Measurements from ENCODE around the gene XPO4.
"Not testable (repeated sequence)": the region's sequence is repeated elsewhere in the genome, so short reads cannot be mapped to it uniquely, and the experiment has no call there.

Gene XPO4

GRCh38 chr13:20891034-20891433 is 11.5 kb downstream of the XPO4 start:
- no peak for DNase-seq (ENCODE audit: low read depth)

DNA sequence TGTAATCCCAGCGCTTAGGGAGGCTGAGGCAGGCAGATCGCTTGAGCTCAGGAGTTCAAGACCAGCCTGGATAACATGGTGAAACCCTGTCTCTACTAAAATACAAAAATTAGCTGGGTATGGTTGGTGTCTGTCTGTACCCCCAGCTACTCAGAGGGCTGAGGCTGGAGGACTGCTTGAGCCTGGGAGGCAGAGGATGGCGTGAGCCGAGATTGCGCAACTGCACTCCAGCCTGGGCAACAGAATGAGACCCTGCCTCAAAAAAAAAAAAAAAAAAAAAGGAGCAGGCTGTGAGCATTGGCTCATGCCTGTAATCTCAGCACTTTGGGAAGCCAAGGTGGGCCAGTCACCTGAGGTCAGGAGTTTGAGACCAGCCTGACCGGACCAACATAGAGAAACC is 12.0 kb downstream of the XPO4 start:
- DNase-seq (ENCODE audit: low read depth), result not testable (repeated sequence)

DNA sequence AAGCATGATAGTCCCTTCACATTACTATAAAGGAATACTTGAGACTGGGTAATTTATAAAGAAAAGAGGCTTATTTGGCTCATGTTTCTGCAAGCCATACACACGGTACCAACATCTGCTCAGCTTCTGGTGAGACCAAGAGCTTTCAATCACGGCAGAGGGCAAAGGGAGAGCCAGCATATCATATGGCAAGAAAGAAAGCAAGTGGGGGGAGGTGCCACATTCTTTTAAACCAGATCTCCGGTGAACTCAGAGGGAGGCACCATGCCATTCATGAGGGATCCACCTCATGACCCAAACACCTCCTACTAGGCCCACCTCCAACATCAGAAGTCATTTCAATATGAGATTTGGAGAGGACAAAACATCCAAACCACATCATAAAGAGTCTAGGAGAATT is 20.3 kb downstream of the XPO4 start:
- no peak for DNase-seq (ENCODE audit: low read depth)

DNA sequence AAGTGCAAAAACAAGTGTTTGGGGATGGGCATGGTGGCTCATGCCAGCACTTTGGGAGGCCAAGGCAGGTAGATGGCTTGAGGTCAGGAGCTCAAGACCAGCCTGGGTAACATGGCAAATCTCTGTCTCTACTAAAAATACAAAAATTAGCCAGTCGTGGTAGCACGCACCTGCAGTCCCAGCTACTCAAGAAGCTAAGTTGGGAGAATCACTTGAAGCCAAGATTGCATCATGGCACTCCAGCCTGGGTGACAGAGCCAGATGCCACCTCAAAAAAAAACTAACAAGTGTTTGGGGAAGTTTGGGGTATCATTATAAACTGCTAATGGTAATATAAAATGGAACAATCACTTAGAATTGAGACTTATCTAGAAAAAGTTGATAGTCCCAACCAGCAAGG is 24.6 kb downstream of the XPO4 start:
- no peak for DNase-seq (ENCODE audit: low read depth)

DNA sequence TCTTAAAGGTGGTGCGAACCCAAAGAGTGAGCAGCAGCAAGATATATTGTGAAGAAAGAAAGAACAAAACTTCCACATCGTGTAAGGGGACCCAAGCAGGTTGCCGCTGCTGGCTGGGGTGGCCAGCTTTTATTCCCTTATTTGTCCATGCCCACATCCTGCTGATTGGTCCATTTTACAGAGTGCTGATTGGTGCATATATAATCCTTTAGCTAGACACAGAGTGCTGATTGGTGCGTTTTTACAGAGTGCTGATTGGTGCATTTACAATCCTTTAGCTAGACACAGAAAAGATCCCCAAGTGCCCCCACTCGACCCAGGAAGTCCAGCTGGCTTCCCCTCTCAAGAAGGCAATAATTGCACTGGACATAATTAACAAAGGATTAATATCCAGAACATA is 25.7 kb downstream of the XPO4 start:
- DNase-seq (ENCODE audit: low read depth), result not testable (repeated sequence)

GRCh38 chr13:20874439-20874838 is 28.1 kb downstream of the XPO4 start:
- DNase-seq (ENCODE audit: low read depth), result not testable (repeated sequence)

GRCh38 chr13:20873348-20873747 is 29.2 kb downstream of the XPO4 start:
- DNase-seq (ENCODE audit: low read depth), result no peak

GRCh38 chr13:20870829-20871228 is 31.7 kb downstream of the XPO4 start:
- no peak for DNase-seq (ENCODE audit: low read depth)

- no peak for DNase-seq (ENCODE audit: low read depth)
Observed at GRCh38 chr13:20869540-20869939, 33.0 kb downstream of the XPO4 start.

- DNase-seq (ENCODE audit: low read depth), result no peak
Observed at GRCh38 chr13:20867408-20867807, 35.1 kb downstream of the XPO4 start.

- not testable (repeated sequence) for DNase-seq (ENCODE audit: low read depth)
Observed at GRCh38 chr13:20861666-20862065, 40.9 kb downstream of the XPO4 start.

- DNase-seq (ENCODE audit: low read depth), result no peak
Observed at GRCh38 chr13:20860844-20861243, 41.7 kb downstream of the XPO4 start.

DNA sequence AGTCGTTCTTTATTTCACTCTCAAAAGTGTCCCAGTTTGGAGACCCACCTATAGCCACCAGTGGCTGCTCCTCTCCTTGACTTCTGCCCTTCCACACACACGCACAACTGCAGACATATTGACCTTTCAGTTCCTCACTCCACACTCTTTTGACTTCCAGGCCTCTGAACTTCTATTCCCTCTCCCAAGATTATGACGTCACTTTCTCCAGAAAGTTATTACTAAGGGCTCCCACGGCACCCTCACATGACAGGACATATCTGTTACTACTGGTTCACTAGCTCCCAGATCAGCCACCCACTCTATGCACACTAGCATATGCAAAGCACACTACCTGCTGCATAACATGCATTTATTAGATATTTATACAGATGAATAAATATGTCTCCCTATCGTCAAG is 45.9 kb downstream of the XPO4 start:
- DNase-seq (ENCODE audit: low read depth), result no peak

- DNase-seq (ENCODE audit: low read depth), result no peak
Observed at GRCh38 chr13:20851844-20852402, 50.6 kb downstream of the XPO4 start.

DNA sequence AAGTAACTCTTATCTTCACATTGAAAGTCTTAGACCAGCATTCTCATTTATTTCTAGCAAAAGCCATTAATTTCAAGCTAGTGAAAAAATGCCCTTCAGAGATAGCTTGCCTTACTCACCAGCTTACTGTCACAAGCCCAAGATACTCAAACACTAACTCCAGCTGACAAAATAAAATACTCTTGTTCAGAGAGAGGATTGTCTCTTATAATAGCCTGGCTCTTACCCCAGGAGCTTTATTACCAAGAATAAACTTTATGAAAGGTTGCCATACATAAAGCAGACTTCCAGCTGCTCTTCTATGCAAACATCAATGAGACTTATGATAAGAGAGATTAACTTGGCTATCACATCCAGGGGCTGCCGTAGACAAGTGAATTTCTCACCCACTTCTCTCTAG is 53.6 kb downstream of the XPO4 start:
- DNase-seq (ENCODE audit: low read depth), result no peak

DNA sequence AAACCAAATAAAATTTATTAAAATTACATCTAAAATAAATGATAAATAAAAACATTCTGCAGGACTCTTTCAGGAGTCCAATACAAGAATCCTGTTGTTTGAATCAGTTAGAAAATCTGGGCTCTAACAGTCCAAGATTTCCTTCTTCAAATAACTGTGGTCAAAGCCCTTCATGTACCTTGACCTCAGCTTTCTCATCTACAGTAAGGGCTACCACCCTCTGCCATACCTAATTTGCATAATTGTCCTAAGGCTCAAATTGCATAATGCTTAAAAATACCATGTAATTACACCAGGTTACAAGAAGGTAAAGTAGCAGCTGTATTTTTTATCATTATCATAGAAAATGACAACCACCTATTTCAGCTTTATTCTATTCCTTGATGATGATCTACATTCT is 54.3 kb downstream of the XPO4 start:
- DNase-seq (ENCODE audit: low read depth), result no peak

- DNase-seq (ENCODE audit: low read depth), result no peak
Observed at GRCh38 chr13:20847296-20847695, 55.2 kb downstream of the XPO4 start.

DNA sequence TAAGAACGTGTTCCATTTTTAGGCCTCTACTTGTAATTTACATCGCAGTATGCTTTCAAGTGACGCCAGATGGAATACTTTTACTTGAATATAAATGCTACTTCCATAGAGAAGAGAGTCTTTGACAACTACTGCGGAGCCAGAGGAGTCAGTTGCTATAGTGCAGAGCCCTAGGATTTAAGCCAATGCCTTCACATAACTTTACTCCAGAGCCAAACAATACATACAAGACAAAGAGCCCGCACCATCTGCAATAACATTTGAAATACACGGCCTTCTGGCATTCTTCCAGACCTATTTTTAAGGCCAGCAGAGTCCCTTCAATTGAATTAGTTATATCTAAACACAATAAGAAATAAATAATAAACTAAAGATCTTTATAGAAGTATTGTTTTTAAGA is 59.4 kb downstream of the XPO4 start:
- no peak for DNase-seq (ENCODE audit: low read depth)

GRCh38 chr13:20840568-20840967 is 62.0 kb downstream of the XPO4 start:
- DNase-seq (ENCODE audit: low read depth), result no peak

GRCh38 chr13:20833900-20834679 is 68.5 kb downstream of the XPO4 start:
- no peak for DNase-seq (ENCODE audit: low read depth)

- DNase-seq (ENCODE audit: low read depth), result no peak
Observed at GRCh38 chr13:20832861-20833260, 69.7 kb downstream of the XPO4 start.

- no peak for DNase-seq (ENCODE audit: low read depth)
Observed at GRCh38 chr13:20831933-20832332, 70.6 kb downstream of the XPO4 start.

GRCh38 chr13:20831254-20831653 is 71.3 kb downstream of the XPO4 start:
- DNase-seq (ENCODE audit: low read depth), result no peak
